ENCODE measurements around the gene ABHD6. TPM values are rescaled to one million over a fixed set of nuclear protein-coding genes. Genes with fewer than 3 reads are reported as not detected.
"Not testable (repeated sequence)": the region's sequence is repeated elsewhere in the genome, so short reads cannot be mapped to it uniquely, and the experiment has no call there.

Gene ABHD6
- total RNA-seq, 1 experiment from 2014 or later, result 2.2 TPM

GRCh38 chr3:58288011-58288728, 50.6 kb downstream of the ABHD6 start:
- Histone ChIP-seq H3K27me3 (ENCODE audit: insufficient read depth, low read length) (no peaks in the 10 kb centered on the region), H3K27ac (ENCODE audit: insufficient read length, low read depth, low read length) (no peak overlapping the region), H2BK15ac (ENCODE audit: low read depth, low read length) (no peak overlapping the region), H3K4ac (ENCODE audit: low read depth, low read length) (no peak overlapping the region), H3K4me1 (ENCODE audit: insufficient read depth, low read length) (no peaks in the 10 kb centered on the region), H3K18ac (ENCODE audit: insufficient read length, low read depth, low read length) (no peak overlapping the region), H2BK120ac (ENCODE audit: low read depth, low read length, poor library complexity, severe bottlenecking) (no peak overlapping the region), H4K91ac (ENCODE audit: insufficient read length, low read depth, low read length) (no peak overlapping the region), H2AK5ac (ENCODE audit: insufficient read length, low read length) (no peak overlapping the region), H3K79me2 (ENCODE audit: insufficient read depth, low read length) (no peaks in the 10 kb centered on the region), H3K79me1 (ENCODE audit: insufficient read depth, low read depth, low read length, poor library complexity, severe bottlenecking) (no peaks in the 10 kb centered on the region), H3K14ac (ENCODE audit: insufficient read depth, low read length) (no peak overlapping the region), H4K20me1 (ENCODE audit: control insufficient read depth, insufficient read depth, insufficient read length) (no peaks in the 10 kb centered on the region), H4K5ac (ENCODE audit: insufficient read length, low read depth, low read length) (no peak overlapping the region), H3K23ac (ENCODE audit: insufficient read length, low read depth, low read length) (no peak overlapping the region), H3K9ac (ENCODE audit: extremely low read depth, insufficient read length, low read length) (no peak overlapping the region), H2AFZ (ENCODE audit: low read length) (no peak overlapping the region), H3K4me2 (ENCODE audit: insufficient read depth, insufficient read length, low read length) (no peak overlapping the region), H3K9me3 (ENCODE audit: control insufficient read depth, low read depth, low read length) (no peaks in the 10 kb centered on the region), H3T11ph (ENCODE audit: low read length) (no peak overlapping the region), H3K23me2 (ENCODE audit: insufficient read length, low read depth, low read length, poor library complexity, severe bottlenecking) (no peaks in the 10 kb centered on the region), H2BK12ac (ENCODE audit: insufficient read length, low read depth, low read length) (no peak overlapping the region), H2BK5ac (ENCODE audit: insufficient read length, low read length) (no peak overlapping the region), H2BK20ac (ENCODE audit: low read depth, low read length, poor library complexity, severe bottlenecking) (no peak overlapping the region), H4K8ac (replicated peaks; ENCODE audit: insufficient read length, low read depth, low read length) (no peak overlapping the region), H3K56ac (ENCODE audit: insufficient read length, low read depth, low read length) (no peak overlapping the region)
- H3K4me3 Mint-ChIP-seq, result no peak overlapping the region
- no peak for DNase-seq
- H3K27me3 Mint-ChIP-seq (ENCODE audit: low read depth), result no peaks in the 10 kb centered on the region
- H3K36me3 Mint-ChIP-seq (ENCODE audit: insufficient read depth in 1 of 3, low read depth in 3 of 3), result peaks cover 3 to 17% (median 12%) of the 10 kb centered on the region in 3 experiments; a peak in 5 of 7 replicates
- peaks cover 14 to 18% of the 10 kb centered on the region in 2 experiments; a peak in 4 of 5 replicates for H3K9me3 Mint-ChIP-seq
- 0 out of 3 replicates have a peak, but pooled peaks have one; percentile 9 for TF ChIP-seq CTCF (conservative IDR thresholded peaks at IDR 0.05)
- no CpG with 5 or more reads among the region's 4 CpGs for WGBS (ENCODE audit: extremely low coverage, insufficient read length, low lambda C conversion rate)
- no peak overlapping the region for H3K27ac Mint-ChIP-seq
- H3K4me1 Mint-ChIP-seq, result no peaks in the 10 kb centered on the region

- H2BK15ac ChIP-seq (ENCODE audit: low read depth, low read length); H3K9me3 ChIP-seq (ENCODE audit: control insufficient read depth, low read depth, low read length); H4K91ac ChIP-seq (ENCODE audit: insufficient read length, low read depth, low read length); H3K79me2 ChIP-seq (ENCODE audit: insufficient read depth, low read length); H3K27me3 ChIP-seq (ENCODE audit: insufficient read depth, low read length); H3K4me2 ChIP-seq (ENCODE audit: insufficient read depth, insufficient read length, low read length); H3K27ac ChIP-seq (ENCODE audit: insufficient read length, low read depth, low read length); H3K14ac ChIP-seq (ENCODE audit: insufficient read depth, low read length); H2BK20ac ChIP-seq (ENCODE audit: low read depth, low read length, poor library complexity, severe bottlenecking); H4K8ac ChIP-seq (replicated peaks; ENCODE audit: insufficient read length, low read depth, low read length); H3T11ph ChIP-seq (ENCODE audit: low read length); H3K27ac Mint-ChIP-seq; H2AK5ac ChIP-seq (ENCODE audit: insufficient read length, low read length); H3K79me1 ChIP-seq (ENCODE audit: insufficient read depth, low read depth, low read length, poor library complexity, severe bottlenecking); DNase-seq; H3K56ac ChIP-seq (ENCODE audit: insufficient read length, low read depth, low read length); H2AFZ ChIP-seq (ENCODE audit: low read length); H3K4me1 Mint-ChIP-seq; H4K20me1 ChIP-seq (ENCODE audit: control insufficient read depth, insufficient read depth, insufficient read length); H3K27me3 Mint-ChIP-seq (ENCODE audit: low read depth); H3K23me2 ChIP-seq (ENCODE audit: insufficient read length, low read depth, low read length, poor library complexity, severe bottlenecking); H2BK5ac ChIP-seq (ENCODE audit: insufficient read length, low read length); H3K23ac ChIP-seq (ENCODE audit: insufficient read length, low read depth, low read length); H2BK120ac ChIP-seq (ENCODE audit: low read depth, low read length, poor library complexity, severe bottlenecking); H3K18ac ChIP-seq (ENCODE audit: insufficient read length, low read depth, low read length); H3K4me1 ChIP-seq (ENCODE audit: insufficient read depth, low read length); H3K4ac ChIP-seq (ENCODE audit: low read depth, low read length); H2BK12ac ChIP-seq (ENCODE audit: insufficient read length, low read depth, low read length); H4K5ac ChIP-seq (ENCODE audit: insufficient read length, low read depth, low read length); H3K9ac ChIP-seq (ENCODE audit: extremely low read depth, insufficient read length, low read length); H3K4me3 Mint-ChIP-seq: not testable (repeated sequence)
- WGBS (ENCODE audit: extremely low coverage, insufficient read length, low lambda C conversion rate), result no CpG with 5 or more reads among the region's 4 CpGs
- peaks cover 3 to 17% (median 12%) of the 10 kb centered on the region in 3 experiments; a peak in 5 of 7 replicates for H3K36me3 Mint-ChIP-seq (ENCODE audit: insufficient read depth in 1 of 3, low read depth in 3 of 3)
- H3K9me3 Mint-ChIP-seq, result peaks cover 14 to 18% of the 10 kb centered on the region in 2 experiments; a peak in 4 of 5 replicates
Measured at GRCh38 chr3:58288964-58289613, 51.5 kb downstream of the ABHD6 start.

Data from H9 (cell line).